NCI-H524 (cell line): ENCODE results near the gene MPND.

Experiments used
- DNase-seq, 2 experiments: peaks; one replicate each; lab custom pipeline; 2025; lab: John Stamatoyannopoulos, UW

Gene MPND

GRCh38 chr19:4376991-4377781, 33.8 kb downstream of the MPND start:
- DNase-seq, result no peak

- no peak for DNase-seq
Measured at GRCh38 chr19:4378886-4379285, 35.5 kb downstream of the MPND start.

- DNase-seq, result no peak
Measured at GRCh38 chr19:4379383-4380253, 36.3 kb downstream of the MPND start.

DNA sequence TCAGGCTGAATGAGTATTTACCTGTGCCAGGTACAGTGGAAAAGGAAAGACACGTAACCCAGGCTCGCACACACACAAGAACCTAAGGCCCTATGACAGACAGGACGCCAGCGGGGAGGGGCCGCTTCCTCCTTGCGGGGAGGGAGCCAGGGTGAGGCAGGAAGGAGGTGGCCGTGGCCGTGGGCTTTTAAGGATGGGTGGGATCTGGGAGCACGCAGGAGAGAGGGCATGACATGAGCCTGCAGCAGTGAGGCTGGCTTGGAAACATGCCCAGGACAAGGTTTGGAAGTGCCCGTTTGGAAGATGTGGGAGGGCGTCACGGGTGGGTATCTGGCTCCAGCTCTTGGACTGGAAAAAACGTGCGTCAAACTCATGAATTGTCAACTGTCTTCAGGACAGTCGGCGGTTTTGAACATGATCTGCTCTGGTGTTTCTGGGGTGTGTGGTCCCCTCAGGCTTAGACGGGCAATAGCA, 36.9 kb downstream of the MPND start:
- no peak for DNase-seq

DNA sequence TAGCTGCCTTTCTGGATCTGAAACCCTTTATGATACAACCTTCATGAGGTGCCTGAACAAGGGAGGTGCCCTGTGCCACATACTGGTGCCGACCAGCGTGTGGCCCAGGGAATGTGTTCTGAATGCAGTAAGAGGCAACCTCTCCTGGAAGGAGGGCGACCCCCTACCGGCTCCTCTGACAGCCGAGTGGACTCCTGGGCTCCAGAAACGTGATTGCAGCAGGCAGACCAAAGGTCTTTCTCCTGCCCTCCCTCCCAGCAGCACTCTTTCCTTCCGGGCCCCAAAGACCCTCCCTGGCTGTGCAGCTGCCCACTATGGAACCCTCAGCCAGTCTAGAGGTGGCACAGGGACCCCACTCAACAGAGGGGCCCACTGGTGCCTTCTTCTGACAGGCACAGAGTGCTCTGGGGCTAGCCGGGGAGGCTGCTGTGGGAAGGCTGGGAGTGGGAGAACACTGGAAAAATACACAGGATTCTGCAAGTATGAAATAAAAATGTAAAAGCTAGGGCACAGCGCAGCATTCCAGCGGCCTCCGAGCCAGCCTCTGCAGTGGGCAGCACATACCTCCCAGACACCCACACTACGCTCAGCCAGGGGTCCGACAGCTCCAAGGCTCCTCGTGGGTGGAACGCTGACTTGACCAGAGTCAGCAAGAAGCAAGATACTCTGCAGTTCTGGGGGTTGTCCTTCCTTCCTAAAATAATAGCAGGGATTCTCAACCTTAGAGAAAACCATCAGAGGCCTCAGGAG, 42.1 kb downstream of the MPND start:
- no peak for DNase-seq

GRCh38 chr19:4386041-4386782, 42.9 kb downstream of the MPND start:
- no peak for DNase-seq

DNA sequence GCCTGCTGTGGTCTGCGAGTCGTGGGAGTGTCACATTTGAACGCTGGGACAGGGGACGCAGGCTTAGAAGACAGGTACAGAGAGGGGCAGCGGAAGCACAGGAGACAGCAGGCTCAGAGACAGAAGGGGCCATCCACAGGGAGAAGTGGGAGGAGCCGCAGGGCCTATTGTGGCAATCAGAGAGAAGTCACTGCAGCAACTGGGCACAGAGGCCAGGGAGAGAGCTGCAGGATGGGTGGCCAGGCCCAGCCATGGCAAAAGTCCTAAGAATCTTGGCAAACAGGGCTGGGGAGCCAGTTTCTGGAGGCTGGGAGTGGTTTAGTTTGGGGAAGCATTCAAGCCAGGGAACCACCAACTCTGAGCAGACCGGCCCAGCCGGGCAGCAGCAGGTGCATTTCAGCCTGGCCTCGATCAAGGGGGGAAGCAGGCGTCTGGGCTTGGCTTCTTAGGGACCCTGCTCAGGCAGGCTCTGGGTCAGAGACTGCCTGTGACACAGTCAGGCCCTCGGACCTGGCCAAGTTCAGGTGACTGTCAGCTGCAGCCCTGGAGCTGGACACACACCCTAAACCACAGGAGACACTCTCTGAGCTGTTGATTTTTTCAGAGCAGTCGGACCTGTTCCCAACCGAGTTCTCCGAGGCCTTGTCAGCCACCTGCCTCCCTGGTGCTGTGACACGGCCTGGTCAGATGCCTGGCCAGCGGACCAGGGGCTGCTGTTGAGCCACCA, 45.1 kb downstream of the MPND start:
- DNase-seq, result no peak

- DNase-seq, result no peak
Measured at GRCh38 chr19:4389064-4389375, 45.7 kb downstream of the MPND start.

DNA sequence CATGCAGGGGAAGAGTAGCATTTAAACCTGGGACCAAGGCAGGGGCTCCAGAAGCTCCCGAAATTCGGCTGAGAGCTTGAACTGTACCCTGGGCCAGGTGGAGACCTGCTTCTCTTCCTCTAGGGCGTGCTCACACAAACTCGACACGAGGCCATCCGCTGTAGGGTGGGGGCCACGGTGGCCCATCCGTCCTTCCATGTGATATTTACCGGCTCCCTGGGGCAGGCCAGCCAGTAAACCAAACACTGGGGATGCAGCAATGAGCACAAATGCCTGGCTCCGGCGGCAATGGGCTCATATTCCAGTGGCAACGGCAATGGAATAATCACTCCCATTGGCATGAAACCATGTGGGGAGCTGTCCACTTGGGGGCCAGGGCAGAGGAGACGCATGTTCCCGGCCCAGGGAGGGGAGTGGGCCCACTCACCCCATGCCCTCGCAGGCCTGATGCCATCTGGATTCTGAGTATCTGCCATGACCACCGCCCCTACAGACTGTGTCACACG, 46.2 kb downstream of the MPND start:
- DNase-seq, result no peak

DNA sequence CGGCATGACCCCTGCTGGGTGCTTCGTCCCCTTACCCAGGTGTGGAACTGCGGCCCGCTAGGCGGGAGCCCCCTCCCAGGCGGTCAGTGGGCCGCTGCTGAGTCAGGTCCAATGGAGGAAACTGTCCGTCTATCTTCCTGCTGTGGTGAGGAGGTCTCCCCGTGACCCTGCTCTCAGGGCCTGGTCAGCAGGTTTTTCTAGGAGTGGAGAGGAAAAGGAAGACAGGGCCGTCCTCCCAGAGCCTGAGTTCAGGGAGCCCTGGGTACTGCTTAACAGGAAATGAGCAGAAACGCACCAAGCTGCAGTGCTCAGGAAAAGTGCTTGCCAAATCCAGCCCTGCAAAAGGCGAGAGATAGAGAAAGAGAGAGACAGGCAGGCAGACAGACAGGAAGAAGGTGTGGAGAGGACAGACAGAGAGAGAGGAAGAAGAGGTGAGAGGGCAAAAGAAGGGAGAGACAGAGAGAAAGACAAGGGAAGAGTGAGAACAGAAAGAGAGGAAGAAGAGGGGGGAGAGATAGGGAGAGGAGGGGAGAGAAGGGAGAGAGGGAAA, 46.7 kb downstream of the MPND start:
- no peak for DNase-seq

GRCh38 chr19:4390567-4391305, 47.4 kb downstream of the MPND start:
- no peak for DNase-seq

DNA sequence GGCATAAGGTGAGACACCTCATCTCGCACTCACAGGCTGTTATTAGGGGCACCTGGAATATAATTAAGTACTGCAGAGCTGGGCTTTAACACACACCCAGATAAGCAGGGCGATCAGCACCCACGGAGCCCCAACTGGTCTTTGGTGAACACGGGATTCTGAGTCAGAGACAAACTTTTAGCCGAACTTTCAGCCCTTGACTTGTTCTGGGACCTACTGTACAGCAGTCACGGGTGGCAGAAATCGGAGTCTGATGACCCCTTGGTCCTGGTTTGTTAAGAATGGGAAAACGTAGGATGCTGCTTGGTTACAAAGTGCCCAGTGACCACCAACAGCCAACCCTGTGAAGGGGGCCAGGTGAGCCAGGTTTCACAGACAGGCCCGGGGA, 47.9 kb downstream of the MPND start:
- no peak for DNase-seq

- no peak for DNase-seq
Measured at GRCh38 chr19:4391701-4392483, 48.5 kb downstream of the MPND start.

- no peak for DNase-seq
Measured at GRCh38 chr19:4393947-4394590, 50.7 kb downstream of the MPND start.

DNA sequence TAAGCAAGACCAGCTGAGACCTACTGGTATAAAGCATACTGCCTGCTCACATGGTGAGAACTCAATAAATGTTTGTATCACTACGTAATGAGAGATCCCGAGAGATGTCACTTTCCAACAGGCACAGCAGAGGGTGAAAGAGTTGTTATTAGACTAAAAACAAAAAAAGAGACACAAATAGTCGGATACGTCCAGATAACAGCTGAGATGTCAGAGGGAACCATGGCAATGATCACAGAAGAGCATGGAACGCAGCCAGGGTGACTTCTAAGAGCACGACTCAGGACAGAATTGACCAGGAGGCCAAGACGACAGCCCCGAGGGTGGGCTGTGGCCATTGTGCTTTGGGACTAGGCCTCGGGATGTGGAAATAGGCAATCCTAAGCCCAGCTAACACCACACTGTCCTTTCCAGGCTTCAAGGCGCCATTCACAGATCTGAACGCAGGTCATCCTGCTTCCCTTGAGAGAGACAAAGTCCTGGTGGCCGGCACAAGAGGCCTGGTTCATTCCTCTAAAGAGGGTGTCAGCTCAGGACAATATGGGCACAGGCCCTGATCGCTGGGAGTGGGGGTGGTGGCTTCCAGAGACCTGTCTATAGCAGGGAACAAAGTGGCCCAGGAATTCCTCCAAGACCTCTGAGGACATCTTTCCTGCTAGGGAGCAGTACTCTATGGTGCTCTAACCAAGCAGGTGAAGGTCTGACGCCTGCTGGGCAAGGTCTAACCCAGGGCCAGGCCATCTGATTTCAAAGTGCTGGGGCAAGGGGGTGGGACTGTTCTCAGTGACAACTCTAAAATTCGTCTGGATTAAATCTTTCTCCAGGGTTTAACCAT, 53.8 kb downstream of the MPND start:
- DNase-seq, result no peak

GRCh38 chr19:4399812-4400134, 56.4 kb downstream of the MPND start:
- peak in 1 of 2 experiments; percentile 51 for DNase-seq

GRCh38 chr19:4400135-4400936, 57.0 kb downstream of the MPND start, which contains the start of gene SH3GL1:
Gene SH3GL1 (minus strand): TSS chr19:4400547. CDS start chr19:4400368, 179 bp downstream.
- DNase-seq, result peak; percentile 81 to 92
